Natural killer cell (primary cell): ENCODE results near the gene PIK3R4. TPM values are rescaled to one million over a fixed set of nuclear protein-coding genes. Genes with fewer than 3 reads are reported as not detected.

Experiments used
- ATAC-seq, 3 donors: fragments of 150-1000 bp in 2 of 3; fragments of 200-7000 bp in 1 of 3; cut with Tn5 transposase; 1 replicate in 1 of 3; 2 replicates in 2 of 3; pipeline ENCODE4 v1.10.0; 2021; ENCODE audit warnings: mild to moderate bottlenecking in 2 of 3, moderate library complexity in 2 of 3
- DNase-seq, 2 donors: peaks; one replicate each; pipeline versions ENCODE4 v3.0.0 to v3.0.0-alpha.2; 2013 to 2021; ENCODE audit warnings: mixed read lengths in 1 of 2
- H3K27ac ChIP-seq: one replicate; pipeline ENCODE4 v1.5.1; 2013; ENCODE audit warnings: mild to moderate bottlenecking, low read length
- H3K27me3 ChIP-seq: one replicate; pipeline ENCODE4 v1.6.1; 2013; ENCODE audit warnings: low read length; ENCODE audit not compliant: control insufficient read depth, insufficient read depth
- H3K36me3 ChIP-seq: one replicate; pipeline ENCODE4 v1.6.1; 2013; ENCODE audit warnings: low read length; ENCODE audit not compliant: control insufficient read depth, insufficient read depth
- H3K4me1 ChIP-seq: one replicate; pipeline ENCODE4 v1.6.1; 2013; ENCODE audit warnings: low read length; ENCODE audit not compliant: control insufficient read depth, insufficient read depth
- H3K4me3 ChIP-seq: one replicate; pipeline ENCODE4 v1.5.1; 2013; ENCODE audit warnings: low read length
- H3K9me3 ChIP-seq: one replicate; pipeline ENCODE4 v1.6.1; 2013; ENCODE audit warnings: low read length; ENCODE audit not compliant: control insufficient read depth, insufficient read depth
- H3K27ac Mint-ChIP-seq, 2 donors: one replicate each; pipeline ENCODE4 v1.8.0; 2022; ENCODE audit warnings: mild to moderate bottlenecking in 2 of 2, mixed read lengths in 2 of 2, moderate library complexity in 1 of 2
- H3K27me3 Mint-ChIP-seq, 2 donors: one replicate each; pipeline ENCODE4 v1.8.0; 2022; ENCODE audit warnings: low read depth in 2 of 2, mixed read lengths in 2 of 2
- H3K36me3 Mint-ChIP-seq: one replicate; pipeline ENCODE4 v1.8.0; 2022; ENCODE audit warnings: mixed read lengths
- H3K4me1 Mint-ChIP-seq, 2 donors: one replicate each; pipeline ENCODE4 v1.8.0; 2022; ENCODE audit warnings: mixed read lengths in 2 of 2
- H3K4me3 Mint-ChIP-seq: one replicate; pipeline ENCODE4 v1.8.0; 2022; ENCODE audit warnings: mild to moderate bottlenecking, moderate library complexity, mixed read lengths
- H3K9me3 Mint-ChIP-seq, 2 donors: one replicate each; pipeline ENCODE4 v1.8.0; 2022; ENCODE audit warnings: mixed read lengths in 2 of 2
- WGBS: methylation state at CpG from one replicate; pipeline ENCODE4 v1.1.7; 2013; ENCODE audit warnings: missing lambda C conversion rate; ENCODE audit not compliant: insufficient coverage; 5-methylcytosine and 5-hydroxymethylcytosine counted together
- intact Hi-C: fragments of 100-400 bp; cut with micrococcal nuclease; formaldehyde crosslinking; loops from one replicate; pipeline ENCODE4 v1.14.2; 2022
- total RNA-seq, 4 donors: library from RNA; stranded (reverse); fragments of 120-200 nt in 1 of 4; gene quantifications; one replicate each; pipeline versions ENCODE4 v1.2.3 to v1.2.4, GENCODE V29; 2013 to 2022
- TF ChIP-seq, protein P1 (sequence below): fragments of 200-600 bp; IDR thresholded peaks from one replicate; pipeline ENCODE4 v1.8.0; 2022; ENCODE audit warnings: antibody characterized with exemption

PIK3R4 gene
- total RNA-seq, 3 donors from 2014 or later (not counting 1 experiment from before 2014, with no cell fraction given) = 14.3 to 20.8 (median 17.0) TPM

DNA sequence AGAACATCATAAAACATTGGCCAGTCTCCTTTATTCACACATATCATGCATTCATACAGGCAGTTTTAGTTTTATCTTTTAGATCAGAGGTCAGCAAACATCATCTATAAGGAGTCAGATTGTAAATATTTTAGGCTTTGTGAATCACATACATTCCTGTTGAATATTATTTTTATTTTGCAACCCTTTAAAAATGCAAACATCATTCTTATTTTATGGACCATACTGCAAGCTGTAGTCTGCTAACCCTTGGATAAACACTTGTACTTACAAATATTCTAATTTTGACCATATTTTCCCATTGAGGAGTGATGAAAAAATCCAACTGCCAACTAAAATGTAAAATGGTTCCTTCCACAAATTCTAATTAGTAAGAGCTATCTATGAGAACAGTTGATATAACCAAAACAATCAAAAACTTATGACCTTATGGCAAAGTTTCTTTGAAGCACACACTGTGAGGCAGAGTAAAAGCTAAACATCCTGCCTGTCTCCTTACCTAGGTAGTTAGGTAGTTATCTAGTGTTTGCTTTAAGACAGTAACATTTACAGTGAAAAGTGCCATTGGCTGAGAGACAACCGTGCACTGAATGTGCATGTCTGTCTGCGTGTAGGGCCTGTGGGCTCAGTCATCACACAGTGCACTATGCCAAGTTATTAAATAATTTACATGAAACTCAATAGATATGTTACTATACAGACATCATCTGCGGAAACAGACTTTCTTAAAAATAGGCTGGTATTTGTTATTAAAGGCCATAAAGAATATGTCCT is 57.7 kb downstream of the PIK3R4 start:
- no peak for DNase-seq
- TF ChIP-seq, protein P1, sequence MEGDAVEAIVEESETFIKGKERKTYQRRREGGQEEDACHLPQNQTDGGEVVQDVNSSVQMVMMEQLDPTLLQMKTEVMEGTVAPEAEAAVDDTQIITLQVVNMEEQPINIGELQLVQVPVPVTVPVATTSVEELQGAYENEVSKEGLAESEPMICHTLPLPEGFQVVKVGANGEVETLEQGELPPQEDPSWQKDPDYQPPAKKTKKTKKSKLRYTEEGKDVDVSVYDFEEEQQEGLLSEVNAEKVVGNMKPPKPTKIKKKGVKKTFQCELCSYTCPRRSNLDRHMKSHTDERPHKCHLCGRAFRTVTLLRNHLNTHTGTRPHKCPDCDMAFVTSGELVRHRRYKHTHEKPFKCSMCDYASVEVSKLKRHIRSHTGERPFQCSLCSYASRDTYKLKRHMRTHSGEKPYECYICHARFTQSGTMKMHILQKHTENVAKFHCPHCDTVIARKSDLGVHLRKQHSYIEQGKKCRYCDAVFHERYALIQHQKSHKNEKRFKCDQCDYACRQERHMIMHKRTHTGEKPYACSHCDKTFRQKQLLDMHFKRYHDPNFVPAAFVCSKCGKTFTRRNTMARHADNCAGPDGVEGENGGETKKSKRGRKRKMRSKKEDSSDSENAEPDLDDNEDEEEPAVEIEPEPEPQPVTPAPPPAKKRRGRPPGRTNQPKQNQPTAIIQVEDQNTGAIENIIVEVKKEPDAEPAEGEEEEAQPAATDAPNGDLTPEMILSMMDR = no peak
- Histone ChIP-seq H3K36me3 (peaks cover 37% of the 10 kb centered on the region), H3K27ac (no peak overlapping the region), H3K4me3 (no peak overlapping the region), H3K9me3 (no peaks in the 10 kb centered on the region), H3K27me3 (no peaks in the 10 kb centered on the region), H3K4me1 (no peaks in the 10 kb centered on the region)
- intact Hi-C loops = no loop called here
- Mint-ChIP-seq H3K4me3 (no peak overlapping the region), H3K27me3 (no peaks in the 10 kb centered on the region), H3K36me3 (peaks cover 1% of the 10 kb centered on the region), H3K9me3 (no peaks in the 10 kb centered on the region), H3K27ac (no peak overlapping the region), H3K4me1 (peaks cover 0 to 7% of the 10 kb centered on the region in 2 donors)
- 100% methylated on average over 2 of the region's 3 CpGs for whole genome bisulfite sequencing
- ATAC-seq = no peak

- Histone ChIP-seq H3K27ac (no peak overlapping the region), H3K4me1 (no peaks in the 10 kb centered on the region), H3K36me3 (peaks cover 44% of the 10 kb centered on the region), H3K4me3 (no peak overlapping the region), H3K27me3 (no peaks in the 10 kb centered on the region), H3K9me3 (no peaks in the 10 kb centered on the region)
- H3K27ac Mint-ChIP-seq = no peak overlapping the region
- H3K4me1 Mint-ChIP-seq = peaks cover 0 to 7% of the 10 kb centered on the region in 2 donors
- H3K9me3 Mint-ChIP-seq = no peaks in the 10 kb centered on the region
- TF ChIP-seq, protein P1 = no peak
- 85% methylated on average over 3 of the region's 4 CpGs for WGBS
- H3K4me3 Mint-ChIP-seq = no peak overlapping the region
- no peak for DNase-seq
- intact Hi-C loops = no loop called here
- no peak for ATAC-seq
- H3K27me3 Mint-ChIP-seq = no peaks in the 10 kb centered on the region
- peaks cover 9% of the 10 kb centered on the region for H3K36me3 Mint-ChIP-seq
Observed at GRCh38 chr3:130688015-130688688, 58.5 kb downstream of the PIK3R4 start.

- no peak overlapping the region for H3K27ac Mint-ChIP-seq
- TF ChIP-seq, protein P1 = no peak
Observed at GRCh38 chr3:130687327-130687726, 59.3 kb downstream of the PIK3R4 start.

More at GRCh38 chr3:130687327-130687726, 59.3 kb downstream of the PIK3R4 start:
- Mint-ChIP-seq H3K9me3 (no peaks in the 10 kb centered on the region), H3K4me1 (peaks cover 0 to 7% of the 10 kb centered on the region in 2 donors), H3K36me3 (peaks cover 16% of the 10 kb centered on the region), H3K4me3 (no peak overlapping the region), H3K27me3 (no peaks in the 10 kb centered on the region)
- Histone ChIP-seq H3K27ac (no peak overlapping the region), H3K4me1 (no peaks in the 10 kb centered on the region), H3K36me3 (peaks cover 53% of the 10 kb centered on the region), H3K27me3 (no peaks in the 10 kb centered on the region), H3K9me3 (no peaks in the 10 kb centered on the region), H3K4me3 (no peak overlapping the region)
- intact Hi-C loops = no loop called here
- DNase-seq (no peak), ATAC-seq (no peak)
